ENCODE measurements around the gene CFAP410. TPM values are rescaled to one million over a fixed set of nuclear protein-coding genes. Genes with fewer than 3 reads are reported as not detected.
"Not testable (repeated sequence)": the region's sequence is repeated elsewhere in the genome, so short reads cannot be mapped to it uniquely, and the experiment has no call there.

CFAP410 gene
- polyA plus RNA-seq, 3 donors, result 14.9 to 38.7 (median 31.9) TPM

DNA sequence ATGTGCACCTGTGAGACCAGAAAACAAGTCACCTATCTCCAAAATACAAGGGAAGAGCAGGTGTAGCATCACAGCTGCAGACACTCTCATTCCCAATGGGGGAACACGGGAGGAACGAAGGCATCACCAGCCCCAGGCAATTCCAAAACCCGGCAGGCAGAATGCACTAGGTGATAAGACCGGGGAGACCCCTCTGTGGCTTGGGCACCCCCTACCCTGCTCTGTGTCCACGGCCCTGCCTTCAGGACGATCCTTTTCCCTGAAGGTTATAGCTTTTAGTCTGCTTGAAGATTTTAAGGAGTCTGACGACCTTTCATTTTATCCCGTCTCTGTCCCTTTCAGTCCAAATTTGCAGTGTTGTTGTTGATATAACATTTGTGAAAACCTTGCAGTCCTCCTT lies 33.4 kb upstream of the CFAP410 start:
- no peak for DNase-seq (ENCODE audit: extremely low read depth in 1 of 11, low read depth in 9 of 11, low spot score in 4 of 11)

DNA sequence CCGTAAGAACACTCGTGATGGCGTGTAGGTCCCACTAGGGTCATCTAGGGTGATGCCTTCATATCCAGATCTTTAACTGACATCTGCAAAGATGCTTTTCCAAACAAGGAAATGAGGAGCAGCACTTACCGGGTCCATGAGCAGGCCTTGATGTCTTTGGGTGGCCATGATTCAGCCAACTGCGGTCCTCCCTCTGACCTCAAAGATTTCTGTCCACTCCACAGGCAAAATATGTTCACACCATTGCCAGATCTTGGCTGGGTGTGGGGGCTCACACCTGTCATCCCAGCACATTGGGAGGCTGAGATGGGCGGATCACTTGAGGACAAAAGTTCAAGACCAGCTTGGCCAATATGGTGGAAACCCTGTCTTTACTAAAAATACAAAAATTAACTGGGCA lies 32.4 kb upstream of the CFAP410 start:
- DNase-seq (ENCODE audit: extremely low read depth in 1 of 11, low read depth in 9 of 11, low spot score in 4 of 11), result no peak

DNA sequence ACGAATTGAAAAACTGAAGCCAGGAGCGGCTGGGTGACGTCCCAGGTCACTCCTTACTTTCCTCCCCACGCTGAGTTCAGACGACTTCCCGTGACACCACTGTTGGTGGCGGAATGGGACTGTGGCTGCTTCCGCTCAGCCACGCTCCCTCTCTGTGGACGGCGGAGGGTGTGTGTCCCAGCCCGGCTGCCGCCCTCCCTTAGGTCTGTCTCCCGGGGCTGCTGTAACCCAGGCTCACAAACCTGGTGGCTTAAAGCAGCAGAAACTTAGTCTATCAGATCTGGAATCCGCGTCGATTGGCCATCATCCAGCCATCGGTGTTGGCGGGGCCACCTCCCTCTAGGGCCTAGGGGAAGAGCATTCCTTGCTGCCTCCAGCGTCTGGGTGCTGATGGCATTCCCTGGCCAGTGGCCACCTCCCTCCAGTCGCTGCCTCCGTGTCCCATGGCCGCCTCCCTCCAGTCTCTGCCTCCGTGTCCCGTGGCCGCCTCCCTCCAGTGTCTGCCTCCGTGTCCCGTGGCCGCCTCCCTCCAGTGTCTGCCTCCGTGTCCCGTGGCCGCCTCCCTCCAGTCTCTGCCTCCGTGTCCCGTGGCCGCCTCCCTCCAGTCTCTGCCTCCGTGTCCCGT lies 31.7 kb upstream of the CFAP410 start:
- DNase-seq (ENCODE audit: extremely low read depth in 1 of 11, low read depth in 9 of 11, low spot score in 4 of 11), result no peak

DNA sequence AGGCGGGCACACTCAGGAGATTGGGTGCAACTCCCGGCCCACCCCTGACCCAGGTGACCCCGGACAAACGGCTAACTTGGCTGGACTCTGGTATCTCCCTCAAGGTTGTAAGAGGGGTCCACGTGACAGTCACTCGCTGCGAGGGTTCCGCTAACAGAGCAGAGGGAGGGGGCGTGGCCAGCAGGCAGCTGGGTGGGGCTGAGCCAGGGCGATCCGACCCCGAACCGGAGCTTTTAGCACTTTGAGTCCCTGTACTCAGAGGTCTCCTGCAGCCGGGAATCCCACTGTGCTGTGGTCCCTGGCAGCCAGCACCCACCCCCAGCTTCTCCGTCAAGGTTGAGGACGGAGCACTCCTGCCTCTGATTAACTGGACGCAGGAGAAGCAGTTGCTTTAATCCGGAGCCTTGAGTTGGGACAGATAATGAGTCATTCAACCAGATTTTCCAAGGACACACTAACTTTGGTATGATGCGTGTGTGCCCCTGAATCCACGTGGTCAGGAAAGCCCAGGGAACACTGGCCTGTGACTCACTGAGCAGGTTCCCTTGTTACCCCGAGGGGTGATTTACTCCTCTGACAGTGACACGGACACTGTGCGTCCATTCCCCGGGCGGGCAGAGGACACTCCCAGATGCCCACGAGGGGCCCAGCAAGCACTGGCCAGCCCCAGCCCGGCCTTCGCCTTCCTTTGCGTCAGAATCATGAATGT lies 31.0 kb upstream of the CFAP410 start:
- peak in 7 of 11 donors; percentile 11 to 45 (median 36) for DNase-seq (ENCODE audit: extremely low read depth in 1 of 11, low read depth in 9 of 11, low spot score in 4 of 11)

DNA sequence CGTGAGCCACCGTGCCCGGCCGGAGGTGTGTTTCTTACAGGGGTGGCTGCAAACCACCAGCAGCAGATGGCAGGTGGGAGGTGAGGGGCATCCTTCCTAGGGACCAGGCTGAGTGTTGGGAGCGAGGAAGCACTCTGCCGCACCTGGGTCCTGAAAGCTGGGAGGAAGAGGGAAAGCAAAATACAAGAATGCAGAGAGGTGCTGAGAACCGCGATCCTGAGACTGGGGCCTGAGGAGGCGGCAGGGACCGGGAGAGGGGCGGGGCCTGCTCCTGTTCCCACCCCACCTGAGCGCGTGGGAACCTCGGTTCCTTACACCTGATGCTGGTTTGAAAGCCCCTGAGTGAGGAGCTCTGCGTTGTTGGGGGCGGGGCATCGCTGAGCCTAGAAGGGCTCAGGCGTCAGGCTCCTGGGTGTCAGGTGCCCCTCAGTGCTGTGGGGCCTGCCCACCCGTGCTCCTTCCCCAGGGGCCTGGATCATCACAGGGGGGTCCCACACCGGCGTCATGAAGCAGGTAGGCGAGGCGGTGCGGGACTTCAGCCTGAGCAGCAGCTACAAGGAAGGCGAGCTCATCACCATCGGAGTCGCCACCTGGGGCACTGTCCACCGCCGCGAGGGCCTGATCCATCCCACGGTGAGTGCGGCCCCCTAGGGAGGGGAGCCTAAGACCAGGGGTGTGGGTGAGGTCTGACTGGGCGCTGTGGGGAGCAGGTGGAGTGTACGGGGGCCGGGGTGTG lies 29.7 kb upstream of the CFAP410 start:
- DNase-seq (ENCODE audit: extremely low read depth in 1 of 11, low read depth in 9 of 11, low spot score in 4 of 11), result no peak

DNA sequence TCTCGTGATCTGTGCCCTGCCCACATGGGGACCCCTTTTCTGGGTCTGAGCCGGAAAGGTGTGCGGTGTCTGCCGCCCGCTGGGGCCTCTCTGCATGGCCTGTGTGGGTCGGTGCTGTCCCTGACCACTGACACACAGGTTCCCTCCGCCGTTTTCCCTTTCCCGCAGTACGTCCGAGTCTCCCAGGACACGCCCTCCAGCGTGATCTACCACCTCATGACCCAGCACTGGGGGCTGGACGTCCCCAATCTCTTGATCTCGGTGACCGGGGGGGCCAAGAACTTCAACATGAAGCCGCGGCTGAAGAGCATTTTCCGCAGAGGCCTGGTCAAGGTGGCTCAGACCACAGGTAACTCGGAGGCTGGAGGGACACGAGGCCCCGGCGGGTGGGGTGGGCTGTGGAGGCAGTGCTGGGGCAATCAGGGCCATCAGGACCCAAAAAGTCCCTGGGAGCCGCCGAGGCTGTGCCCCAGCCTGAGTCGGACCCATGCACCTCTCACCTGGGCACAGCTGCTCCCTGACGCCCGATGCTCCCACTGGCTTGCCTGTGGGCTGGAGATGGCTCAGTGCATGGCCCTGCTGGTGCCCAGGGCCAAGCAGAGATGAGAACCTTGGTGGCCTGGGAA lies 27.5 kb upstream of the CFAP410 start:
- DNase-seq (ENCODE audit: extremely low read depth in 1 of 11, low read depth in 9 of 11, low spot score in 4 of 11), result no peak

DNA sequence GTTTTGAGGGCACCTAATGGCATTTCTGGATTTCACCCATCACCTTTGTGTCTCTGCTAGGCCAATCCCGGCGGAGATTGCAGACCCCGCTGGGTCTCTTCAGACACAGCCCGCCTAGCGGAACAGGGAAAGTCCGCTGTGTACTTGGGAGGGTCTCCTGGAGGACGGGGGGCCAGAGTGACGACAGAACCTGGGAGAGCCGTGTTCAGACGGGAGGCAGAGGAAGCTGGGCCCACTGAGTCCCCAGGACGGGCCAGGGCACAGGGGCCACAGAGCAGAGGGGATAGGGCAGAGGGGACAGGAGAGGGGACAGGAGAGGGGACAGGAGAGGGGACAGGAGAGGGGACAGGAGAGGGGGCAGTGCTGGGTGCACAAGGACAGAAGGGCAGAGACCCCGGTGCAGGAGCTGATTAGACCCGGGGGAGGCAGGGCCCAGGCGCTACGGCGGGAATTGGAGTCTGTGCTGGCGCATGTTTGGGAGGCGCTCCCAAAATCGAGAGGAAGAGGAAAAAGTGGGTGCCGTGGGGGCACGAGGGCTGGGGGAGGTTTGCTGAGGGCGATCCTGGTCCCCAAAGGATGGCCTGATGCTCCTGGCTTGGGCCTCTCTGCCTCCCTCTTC lies 26.9 kb upstream of the CFAP410 start:
- no peak for DNase-seq (ENCODE audit: extremely low read depth in 1 of 11, low read depth in 9 of 11, low spot score in 4 of 11)

DNA sequence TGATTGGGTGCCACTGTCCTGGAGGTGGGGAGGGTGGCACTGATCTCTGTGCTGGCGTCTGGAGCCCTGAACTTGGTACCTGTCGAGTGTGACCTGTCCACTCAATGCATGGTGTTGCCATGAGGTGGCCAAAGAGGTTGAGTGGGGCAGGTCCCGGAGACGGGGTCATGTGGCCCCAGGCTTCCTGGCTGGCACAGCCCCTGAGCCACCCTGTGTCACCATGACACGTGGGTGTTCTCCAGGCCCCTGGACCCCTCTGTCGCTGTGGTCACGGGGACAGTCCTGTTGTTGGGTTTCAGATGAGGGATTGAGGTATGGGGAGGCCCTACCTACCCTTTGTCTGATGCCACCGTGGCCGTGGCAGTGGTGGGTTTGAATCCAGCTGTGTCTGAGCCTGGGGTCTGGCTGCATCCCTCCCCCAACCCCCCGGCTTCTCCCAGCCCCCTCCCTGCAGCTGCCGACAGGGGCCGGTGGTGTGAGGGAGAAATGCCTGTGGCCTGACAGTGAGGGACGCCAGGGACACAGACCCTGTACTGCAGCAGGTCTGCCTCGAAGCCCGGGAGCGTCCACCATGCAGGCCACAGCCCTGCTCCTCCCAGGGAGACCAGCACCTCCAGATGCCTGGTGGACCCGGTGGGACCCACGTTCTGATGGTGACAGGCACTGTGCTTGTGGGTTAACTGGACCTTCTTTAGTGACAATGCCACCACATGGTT lies 26.2 kb upstream of the CFAP410 start:
- no peak for DNase-seq (ENCODE audit: extremely low read depth in 1 of 11, low read depth in 9 of 11, low spot score in 4 of 11)

DNA sequence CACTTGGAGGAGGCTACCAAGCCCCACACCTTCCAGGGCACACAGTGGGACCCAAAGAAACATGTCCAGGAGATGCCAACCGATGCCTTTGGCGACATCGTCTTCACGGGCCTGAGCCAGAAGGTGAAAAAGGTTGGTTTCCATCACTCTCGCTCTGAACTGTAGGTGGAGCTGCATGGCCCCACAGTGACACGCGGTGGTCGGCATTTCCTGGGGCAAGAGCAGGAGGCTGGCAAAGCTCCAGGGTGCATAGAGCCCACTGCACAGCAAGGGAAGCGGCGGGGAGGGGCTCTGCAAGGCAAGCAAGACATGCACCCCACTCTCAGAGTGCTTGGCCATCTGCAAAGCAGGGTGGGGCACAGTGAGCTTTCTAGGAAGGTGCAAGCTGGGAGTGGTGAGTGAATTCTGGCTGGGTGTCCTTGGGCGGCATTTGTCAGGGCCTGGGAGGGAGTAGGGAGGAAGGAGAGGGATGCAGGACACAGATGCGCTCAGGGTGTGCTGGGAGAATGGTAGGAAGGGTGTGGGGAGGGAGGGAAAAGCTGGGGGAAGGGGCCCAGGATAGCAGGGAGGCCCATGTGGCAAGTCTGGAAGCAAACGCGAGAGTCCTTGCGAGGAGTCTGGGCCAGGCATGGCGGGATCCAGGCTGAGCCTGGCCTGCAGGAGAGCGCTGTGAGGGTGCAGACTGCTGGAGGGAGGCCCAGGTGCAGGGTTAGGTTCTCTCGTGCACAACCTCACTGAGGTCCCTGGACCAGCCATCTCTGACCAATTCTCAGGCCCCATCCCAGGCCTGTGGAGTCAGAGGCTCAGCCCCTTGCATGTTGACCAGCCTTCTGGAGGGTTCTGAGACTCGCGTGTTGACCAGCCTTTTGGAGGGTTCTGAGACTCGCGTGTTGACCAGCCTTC lies 25.2 kb upstream of the CFAP410 start:
- DNase-seq (ENCODE audit: extremely low read depth in 1 of 11, low read depth in 9 of 11, low spot score in 4 of 11), result no peak

DNA sequence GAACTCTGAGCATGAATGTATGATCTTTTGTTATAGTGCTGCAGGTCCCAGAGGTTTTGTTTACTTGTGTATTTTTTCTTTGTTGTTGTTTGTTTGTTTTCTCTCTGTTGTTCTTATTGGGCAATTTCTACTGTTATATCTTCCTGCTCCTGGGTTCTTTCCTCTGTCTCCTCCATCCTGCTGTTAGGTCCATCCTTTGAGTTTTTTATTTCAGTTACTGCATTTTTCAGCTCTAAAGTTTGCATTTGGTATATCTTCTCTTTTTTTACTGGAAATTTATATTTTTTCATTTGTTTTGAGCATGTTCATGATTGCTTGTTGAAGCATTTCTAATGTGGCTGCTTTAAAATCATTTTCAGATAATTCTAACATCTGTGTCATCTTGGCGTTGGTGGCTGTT lies 24.1 kb upstream of the CFAP410 start:
- DNase-seq (ENCODE audit: extremely low read depth in 1 of 11, low read depth in 9 of 11, low spot score in 4 of 11), result no peak

DNA sequence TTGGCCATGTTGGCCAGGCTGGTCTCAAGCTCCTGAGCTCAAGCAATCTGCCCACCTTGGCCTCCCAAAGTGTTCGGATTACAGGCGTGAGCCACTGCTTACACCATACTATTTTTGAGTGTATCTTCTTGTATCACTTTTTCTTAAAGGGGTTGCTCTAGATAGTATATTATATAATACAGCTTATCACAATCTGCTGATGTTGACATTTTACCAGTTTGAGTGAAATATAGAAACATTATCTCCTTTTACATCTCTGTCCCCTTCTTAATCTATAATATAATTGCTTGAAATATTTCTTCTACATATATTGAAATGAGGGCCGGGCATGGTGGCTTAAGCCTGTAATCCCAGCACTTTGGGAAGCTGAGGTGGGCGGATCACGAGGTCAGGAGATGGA lies 22.7 kb upstream of the CFAP410 start:
- DNase-seq (ENCODE audit: extremely low read depth in 1 of 11, low read depth in 9 of 11, low spot score in 4 of 11), result not testable (repeated sequence)

DNA sequence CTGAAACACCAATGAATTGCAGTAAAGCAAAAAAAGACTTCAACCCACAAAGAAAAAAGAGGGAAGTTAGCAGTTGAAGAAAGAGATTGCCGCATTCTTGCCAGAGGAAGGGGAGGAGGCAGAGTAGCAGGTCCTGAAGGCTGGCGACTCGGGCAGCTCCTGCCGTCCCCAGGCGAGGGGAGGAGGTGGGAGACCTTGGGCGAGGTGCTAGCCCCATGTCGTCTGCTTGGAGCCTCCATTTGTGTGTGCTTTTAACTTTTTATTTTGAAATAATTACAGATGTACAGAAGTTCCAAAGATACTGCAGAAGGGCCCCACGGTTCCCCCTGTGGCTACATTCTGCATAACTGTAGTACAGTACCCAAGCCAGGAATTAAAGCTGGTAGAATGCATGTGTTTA lies 21.0 kb upstream of the CFAP410 start:
- no peak for DNase-seq (ENCODE audit: extremely low read depth in 1 of 11, low read depth in 9 of 11, low spot score in 4 of 11)

DNA sequence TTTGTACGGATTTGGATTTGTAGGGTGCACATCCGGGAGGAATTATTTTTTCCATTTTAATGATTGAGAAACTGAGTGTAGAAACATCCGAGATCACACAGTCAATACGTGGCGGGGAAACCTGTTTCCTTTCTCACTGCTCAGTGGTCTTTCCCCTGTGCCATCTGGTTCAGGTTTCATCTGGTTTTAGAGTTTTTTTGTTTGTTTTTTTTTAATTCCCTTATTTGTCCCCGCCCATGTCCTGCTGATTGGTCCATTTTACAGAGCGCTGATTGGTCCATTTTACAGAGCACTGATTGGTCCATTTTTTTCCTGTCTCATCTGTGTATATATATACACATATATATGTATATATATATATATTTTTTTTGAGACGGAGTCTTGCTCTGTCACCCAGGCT lies 20.2 kb upstream of the CFAP410 start:
- no peak for DNase-seq (ENCODE audit: extremely low read depth in 1 of 11, low read depth in 9 of 11, low spot score in 4 of 11)

DNA sequence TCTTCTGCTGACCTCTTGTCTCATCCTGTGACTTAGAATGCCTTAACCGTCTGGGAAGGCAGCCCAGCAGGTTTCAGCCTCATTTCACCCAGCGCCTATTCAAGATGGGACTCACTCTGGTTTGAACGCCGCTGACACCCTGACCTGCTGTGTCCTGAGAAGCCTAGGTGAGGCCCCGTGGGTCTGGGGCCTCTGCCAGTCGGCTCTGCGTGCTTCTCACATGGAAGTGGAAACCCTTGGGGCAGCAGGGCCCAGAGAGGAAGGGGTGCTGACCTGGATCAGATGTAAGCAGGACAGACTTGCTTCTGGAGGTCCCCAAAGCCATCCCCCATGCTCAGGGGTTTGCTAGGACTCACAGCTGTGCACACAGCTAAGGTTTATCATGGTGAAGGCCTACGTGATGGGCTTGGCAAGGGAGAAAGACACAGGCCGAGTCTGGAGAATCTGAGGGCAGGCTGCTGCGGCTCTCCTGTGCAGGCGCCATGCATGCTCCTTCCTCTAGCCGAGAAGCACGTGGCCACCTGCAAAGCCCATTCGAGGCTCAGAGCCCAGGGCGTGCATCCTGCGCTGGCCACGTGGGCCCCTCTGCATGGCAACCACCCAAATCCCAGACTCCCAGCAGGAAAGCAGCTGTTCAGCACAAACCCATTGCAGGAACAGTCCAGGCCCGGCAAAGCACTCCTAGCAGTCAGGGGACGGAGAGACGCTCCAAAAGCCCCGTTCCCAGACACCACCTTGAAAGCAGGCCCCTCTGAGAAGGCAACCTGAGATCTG lies 18.1 kb upstream of the CFAP410 start:
- no peak for DNase-seq (ENCODE audit: extremely low read depth in 1 of 11, low read depth in 9 of 11, low spot score in 4 of 11)

DNA sequence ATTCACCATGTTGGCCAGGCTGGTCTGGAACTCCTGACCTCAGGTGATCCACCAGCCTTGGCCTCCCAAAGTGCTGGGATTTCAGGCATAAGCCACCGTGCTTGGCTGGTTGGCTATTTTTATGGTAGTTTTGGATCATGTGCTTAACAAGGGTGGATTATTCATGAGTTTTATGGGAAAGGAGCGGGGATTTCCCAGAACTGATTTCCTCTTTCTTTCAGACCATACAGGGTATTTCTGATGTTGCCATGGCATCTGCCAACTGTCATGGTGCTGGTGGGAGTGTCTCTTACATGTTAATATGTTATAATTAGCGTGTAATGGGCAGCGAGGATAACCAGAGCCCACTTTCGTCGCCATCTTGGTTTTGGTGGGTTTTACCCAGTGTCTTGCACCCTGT lies 17.4 kb upstream of the CFAP410 start:
- DNase-seq (ENCODE audit: extremely low read depth in 1 of 11, low read depth in 9 of 11, low spot score in 4 of 11), result no peak

DNA sequence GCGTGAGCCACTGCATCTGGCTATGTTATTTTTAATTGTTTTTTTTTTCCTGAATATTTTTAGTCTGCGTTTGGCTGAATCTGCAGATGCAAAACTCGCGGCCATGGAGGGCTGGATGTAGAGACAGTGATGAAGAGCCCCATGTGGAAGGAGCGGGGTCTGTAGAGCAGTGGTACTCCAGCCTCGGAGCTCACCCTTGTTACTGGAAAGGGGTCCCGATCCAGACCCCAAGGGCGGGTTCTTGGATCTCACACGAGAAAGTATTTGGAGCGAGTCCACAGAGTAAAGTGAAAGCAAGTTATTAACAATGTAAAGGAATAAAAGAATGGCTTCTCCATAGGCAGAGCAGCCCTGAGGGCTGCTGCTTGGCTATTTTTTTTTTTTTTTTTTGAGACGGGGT lies 17.0 kb upstream of the CFAP410 start:
- no peak for DNase-seq (ENCODE audit: extremely low read depth in 1 of 11, low read depth in 9 of 11, low spot score in 4 of 11)
